ENCODE data around the gene VPS50.
"Not testable (repeated sequence)": the region's sequence is repeated elsewhere in the genome, so short reads cannot be mapped to it uniquely, and the experiment has no call there.

DNA sequence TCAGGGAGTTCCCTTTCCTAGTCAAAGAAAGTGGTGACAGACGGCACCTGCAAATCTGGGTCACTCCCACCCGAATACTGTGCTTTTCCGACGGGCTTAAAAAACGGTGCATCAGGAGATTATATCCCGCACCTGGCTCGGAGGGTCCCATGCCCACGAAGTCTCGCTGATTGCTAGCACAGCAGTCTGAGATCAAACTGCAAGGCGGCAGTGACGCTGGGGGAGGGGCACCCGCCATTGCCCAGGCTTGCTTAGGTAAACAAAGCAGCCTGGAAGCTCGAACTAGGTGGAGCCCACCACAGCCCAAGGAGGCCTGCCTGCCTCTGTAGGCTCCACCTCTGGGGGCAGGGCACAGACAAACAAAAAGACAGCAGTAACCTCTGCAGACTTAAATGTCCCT, 110.0 kb downstream of the VPS50 start:
- TF ChIP-seq, protein P1, sequence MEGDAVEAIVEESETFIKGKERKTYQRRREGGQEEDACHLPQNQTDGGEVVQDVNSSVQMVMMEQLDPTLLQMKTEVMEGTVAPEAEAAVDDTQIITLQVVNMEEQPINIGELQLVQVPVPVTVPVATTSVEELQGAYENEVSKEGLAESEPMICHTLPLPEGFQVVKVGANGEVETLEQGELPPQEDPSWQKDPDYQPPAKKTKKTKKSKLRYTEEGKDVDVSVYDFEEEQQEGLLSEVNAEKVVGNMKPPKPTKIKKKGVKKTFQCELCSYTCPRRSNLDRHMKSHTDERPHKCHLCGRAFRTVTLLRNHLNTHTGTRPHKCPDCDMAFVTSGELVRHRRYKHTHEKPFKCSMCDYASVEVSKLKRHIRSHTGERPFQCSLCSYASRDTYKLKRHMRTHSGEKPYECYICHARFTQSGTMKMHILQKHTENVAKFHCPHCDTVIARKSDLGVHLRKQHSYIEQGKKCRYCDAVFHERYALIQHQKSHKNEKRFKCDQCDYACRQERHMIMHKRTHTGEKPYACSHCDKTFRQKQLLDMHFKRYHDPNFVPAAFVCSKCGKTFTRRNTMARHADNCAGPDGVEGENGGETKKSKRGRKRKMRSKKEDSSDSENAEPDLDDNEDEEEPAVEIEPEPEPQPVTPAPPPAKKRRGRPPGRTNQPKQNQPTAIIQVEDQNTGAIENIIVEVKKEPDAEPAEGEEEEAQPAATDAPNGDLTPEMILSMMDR (IDR thresholded peaks at IDR 0.05), result not testable (repeated sequence)
- TF ChIP-seq EP300, POLR2AphosphoS5, POLR2A (IDR thresholded peaks at IDR 0.05): not testable (repeated sequence)
